ENCODE data around the gene ZPBP2.

DNA sequence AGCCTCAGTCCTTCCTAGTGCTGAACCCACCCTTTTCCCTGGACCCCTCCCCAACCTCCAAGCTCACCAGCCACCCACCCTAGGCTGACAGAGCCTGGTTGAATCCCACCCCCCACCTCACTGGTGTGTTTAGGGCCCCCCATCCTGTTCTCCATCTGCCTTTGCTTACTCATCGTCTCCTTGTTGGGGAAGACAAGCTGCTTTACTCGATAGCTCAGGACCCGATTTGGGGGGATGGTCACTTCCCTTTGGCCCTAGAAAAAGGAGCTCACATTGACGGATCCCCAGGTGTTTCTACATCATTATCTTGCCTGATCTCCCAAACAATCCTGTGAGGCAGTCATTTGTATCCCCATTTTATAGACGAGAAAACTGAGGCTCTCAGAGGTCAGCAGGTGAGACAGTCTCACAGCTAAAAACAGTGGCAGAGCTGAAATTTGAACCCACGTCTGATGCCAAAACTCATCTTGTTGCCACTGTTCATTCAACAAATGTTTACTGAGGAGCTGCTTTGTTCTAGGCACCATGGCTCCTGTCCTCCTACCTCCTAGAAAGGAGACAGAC, 40.9 kb downstream of the ZPBP2 start:
- no peak for TF ChIP-seq EP300 (IDR thresholded peaks at IDR 0.05; ENCODE audit: low read length)
- no peak for TF ChIP-seq EZH2 (IDR thresholded peaks at IDR 0.05; ENCODE audit: borderline replicate concordance, low read depth, low read length)
- TF ChIP-seq, protein P1, sequence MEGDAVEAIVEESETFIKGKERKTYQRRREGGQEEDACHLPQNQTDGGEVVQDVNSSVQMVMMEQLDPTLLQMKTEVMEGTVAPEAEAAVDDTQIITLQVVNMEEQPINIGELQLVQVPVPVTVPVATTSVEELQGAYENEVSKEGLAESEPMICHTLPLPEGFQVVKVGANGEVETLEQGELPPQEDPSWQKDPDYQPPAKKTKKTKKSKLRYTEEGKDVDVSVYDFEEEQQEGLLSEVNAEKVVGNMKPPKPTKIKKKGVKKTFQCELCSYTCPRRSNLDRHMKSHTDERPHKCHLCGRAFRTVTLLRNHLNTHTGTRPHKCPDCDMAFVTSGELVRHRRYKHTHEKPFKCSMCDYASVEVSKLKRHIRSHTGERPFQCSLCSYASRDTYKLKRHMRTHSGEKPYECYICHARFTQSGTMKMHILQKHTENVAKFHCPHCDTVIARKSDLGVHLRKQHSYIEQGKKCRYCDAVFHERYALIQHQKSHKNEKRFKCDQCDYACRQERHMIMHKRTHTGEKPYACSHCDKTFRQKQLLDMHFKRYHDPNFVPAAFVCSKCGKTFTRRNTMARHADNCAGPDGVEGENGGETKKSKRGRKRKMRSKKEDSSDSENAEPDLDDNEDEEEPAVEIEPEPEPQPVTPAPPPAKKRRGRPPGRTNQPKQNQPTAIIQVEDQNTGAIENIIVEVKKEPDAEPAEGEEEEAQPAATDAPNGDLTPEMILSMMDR (IDR thresholded peaks at IDR 0.05 in 2 of 3, conservative IDR thresholded peaks at IDR 0.05 in 1 of 3; ENCODE audit: insufficient read depth in 2 of 3, low read depth in 1 of 3, low read length in 3 of 3) = no peak
- TF ChIP-seq FOXK1 (CRISPR knock-in tag; IDR thresholded peaks at IDR 0.05; ENCODE audit: borderline replicate concordance) = no peak
- TF ChIP-seq, protein P2, sequence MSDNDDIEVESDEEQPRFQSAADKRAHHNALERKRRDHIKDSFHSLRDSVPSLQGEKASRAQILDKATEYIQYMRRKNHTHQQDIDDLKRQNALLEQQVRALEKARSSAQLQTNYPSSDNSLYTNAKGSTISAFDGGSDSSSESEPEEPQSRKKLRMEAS (CRISPR knock-in tag; IDR thresholded peaks at IDR 0.05) = no peak
- no peak for TF ChIP-seq POLR2A (conservative IDR thresholded peaks at IDR 0.05)
- TF ChIP-seq MAFK (IDR thresholded peaks at IDR 0.05; ENCODE audit: low read length) = no peak
- no peak for TF ChIP-seq KLF13 (tag; IDR thresholded peaks at IDR 0.05; ENCODE audit: borderline replicate concordance, low read depth)
- no peak for TF ChIP-seq SMARCB1 (IDR thresholded peaks at IDR 0.05; ENCODE audit: insufficient read length, low read depth)
- TF ChIP-seq NCOA6 (IDR thresholded peaks at IDR 0.05) = no peak
- TF ChIP-seq, protein P3, sequence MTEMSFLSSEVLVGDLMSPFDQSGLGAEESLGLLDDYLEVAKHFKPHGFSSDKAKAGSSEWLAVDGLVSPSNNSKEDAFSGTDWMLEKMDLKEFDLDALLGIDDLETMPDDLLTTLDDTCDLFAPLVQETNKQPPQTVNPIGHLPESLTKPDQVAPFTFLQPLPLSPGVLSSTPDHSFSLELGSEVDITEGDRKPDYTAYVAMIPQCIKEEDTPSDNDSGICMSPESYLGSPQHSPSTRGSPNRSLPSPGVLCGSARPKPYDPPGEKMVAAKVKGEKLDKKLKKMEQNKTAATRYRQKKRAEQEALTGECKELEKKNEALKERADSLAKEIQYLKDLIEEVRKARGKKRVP (CRISPR knock-in tag; IDR thresholded peaks at IDR 0.05) = no peak
- no peak for TF ChIP-seq ZNF274 (IDR thresholded peaks at IDR 0.05; ENCODE audit: borderline replicate concordance, low read depth, low read length)
- no peak for TF ChIP-seq ZBTB7A (IDR thresholded peaks at IDR 0.05; ENCODE audit: borderline replicate concordance, control insufficient read depth, low read depth, low read length)
- TF ChIP-seq, protein P4, sequence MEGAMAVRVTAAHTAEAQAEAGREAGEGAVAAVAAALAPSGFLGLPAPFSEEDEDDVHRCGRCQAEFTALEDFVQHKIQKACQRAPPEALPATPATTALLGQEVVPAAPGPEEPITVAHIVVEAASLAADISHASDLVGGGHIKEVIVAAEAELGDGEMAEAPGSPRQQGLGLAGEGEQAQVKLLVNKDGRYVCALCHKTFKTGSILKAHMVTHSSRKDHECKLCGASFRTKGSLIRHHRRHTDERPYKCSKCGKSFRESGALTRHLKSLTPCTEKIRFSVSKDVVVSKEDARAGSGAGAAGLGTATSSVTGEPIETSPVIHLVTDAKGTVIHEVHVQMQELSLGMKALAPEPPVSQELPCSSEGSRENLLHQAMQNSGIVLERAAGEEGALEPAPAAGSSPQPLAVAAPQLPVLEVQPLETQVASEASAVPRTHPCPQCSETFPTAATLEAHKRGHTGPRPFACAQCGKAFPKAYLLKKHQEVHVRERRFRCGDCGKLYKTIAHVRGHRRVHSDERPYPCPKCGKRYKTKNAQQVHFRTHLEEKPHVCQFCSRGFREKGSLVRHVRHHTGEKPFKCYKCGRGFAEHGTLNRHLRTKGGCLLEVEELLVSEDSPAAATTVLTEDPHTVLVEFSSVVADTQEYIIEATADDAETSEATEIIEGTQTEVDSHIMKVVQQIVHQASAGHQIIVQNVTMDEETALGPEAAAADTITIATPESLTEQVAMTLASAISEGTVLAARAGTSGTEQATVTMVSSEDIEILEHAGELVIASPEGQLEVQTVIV (CRISPR knock-in tag; IDR thresholded peaks at IDR 0.05; ENCODE audit: borderline replicate concordance) = no peak

Data from K562 (cell line).